Measurements from ENCODE around the gene DNAJC11. TPM values are rescaled to one million over a fixed set of nuclear protein-coding genes. Genes with fewer than 3 reads are reported as not detected.

Gene DNAJC11
- polyA plus RNA-seq, 1 experiment = 41.9 TPM

DNA sequence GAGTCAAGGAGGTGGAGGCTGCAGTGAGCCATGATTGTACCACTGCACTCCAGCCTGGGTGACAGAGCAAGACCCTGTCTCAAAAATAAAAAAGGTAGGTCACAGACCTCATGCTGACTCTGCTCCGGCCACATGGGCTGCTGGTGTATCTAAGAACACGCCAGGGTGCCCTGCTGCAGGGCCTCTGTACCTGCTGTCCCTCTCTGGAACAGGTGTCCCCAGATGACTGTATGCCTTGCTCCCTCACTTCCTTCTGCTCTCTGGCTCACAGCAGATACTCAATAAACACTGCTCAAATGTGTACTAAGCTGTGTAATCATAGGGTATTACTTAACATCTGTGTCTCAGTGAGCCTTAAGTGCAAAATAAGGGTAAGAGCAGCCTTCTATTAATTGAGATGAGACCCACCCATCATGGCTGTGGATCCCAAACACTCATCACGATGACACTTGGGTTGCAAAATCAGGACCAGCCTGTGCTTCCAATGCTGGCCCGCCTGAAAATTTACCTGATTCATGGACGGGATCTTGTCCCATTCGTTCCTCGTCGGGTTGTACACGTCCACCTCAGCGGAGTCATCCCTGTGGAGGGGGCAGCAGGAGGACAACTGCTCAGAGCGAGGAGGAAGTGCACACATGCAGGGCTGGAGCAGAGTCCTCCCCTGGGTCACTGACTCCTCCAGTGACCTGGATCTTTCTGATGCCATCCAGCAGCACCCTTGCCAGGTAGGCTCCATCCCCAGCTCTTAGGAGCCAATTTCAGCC, 106.5 kb downstream of the DNAJC11 start:
- H3K27me3 ChIP-seq (ENCODE audit: control insufficient read depth, insufficient read depth, low read length) = no peaks in the 10 kb centered on the region
- no peak for DNase-seq (ENCODE audit: low read depth, low spot score)
- POLR2A ChIA-PET = no interaction called here

GRCh38 chr1:6593810-6594209, 107.8 kb downstream of the DNAJC11 start:
- DNase-seq (ENCODE audit: low read depth, low spot score) = no peak
- TF ChIP-seq, protein P1, sequence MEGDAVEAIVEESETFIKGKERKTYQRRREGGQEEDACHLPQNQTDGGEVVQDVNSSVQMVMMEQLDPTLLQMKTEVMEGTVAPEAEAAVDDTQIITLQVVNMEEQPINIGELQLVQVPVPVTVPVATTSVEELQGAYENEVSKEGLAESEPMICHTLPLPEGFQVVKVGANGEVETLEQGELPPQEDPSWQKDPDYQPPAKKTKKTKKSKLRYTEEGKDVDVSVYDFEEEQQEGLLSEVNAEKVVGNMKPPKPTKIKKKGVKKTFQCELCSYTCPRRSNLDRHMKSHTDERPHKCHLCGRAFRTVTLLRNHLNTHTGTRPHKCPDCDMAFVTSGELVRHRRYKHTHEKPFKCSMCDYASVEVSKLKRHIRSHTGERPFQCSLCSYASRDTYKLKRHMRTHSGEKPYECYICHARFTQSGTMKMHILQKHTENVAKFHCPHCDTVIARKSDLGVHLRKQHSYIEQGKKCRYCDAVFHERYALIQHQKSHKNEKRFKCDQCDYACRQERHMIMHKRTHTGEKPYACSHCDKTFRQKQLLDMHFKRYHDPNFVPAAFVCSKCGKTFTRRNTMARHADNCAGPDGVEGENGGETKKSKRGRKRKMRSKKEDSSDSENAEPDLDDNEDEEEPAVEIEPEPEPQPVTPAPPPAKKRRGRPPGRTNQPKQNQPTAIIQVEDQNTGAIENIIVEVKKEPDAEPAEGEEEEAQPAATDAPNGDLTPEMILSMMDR (IDR thresholded peaks at IDR 0.05; ENCODE audit: low read depth, low read length) = no peak
- Histone ChIP-seq H3K27me3 (ENCODE audit: control insufficient read depth, insufficient read depth, low read length) (no peaks in the 10 kb centered on the region), H3K27ac (ENCODE audit: low read depth, low read length) (no peak overlapping the region), H3K4me3 (ENCODE audit: low read depth, low read length) (no peak overlapping the region), H3K9me3 (ENCODE audit: control insufficient read depth, insufficient read depth, low read length) (no peaks in the 10 kb centered on the region)
- ChIA-PET CTCF (no interaction called here), POLR2A (no interaction called here)

More for the DNA sequence above, 106.5 kb downstream of the DNAJC11 start:
- Histone ChIP-seq H3K27ac (ENCODE audit: low read depth, low read length) (no peak overlapping the region), H3K4me3 (ENCODE audit: low read depth, low read length) (no peak overlapping the region), H3K9me3 (ENCODE audit: control insufficient read depth, insufficient read depth, low read length) (no peaks in the 10 kb centered on the region)
- CTCF ChIA-PET = no interaction called here
- TF ChIP-seq, protein P1 (IDR thresholded peaks at IDR 0.05; ENCODE audit: low read depth, low read length) = no peak

DNA sequence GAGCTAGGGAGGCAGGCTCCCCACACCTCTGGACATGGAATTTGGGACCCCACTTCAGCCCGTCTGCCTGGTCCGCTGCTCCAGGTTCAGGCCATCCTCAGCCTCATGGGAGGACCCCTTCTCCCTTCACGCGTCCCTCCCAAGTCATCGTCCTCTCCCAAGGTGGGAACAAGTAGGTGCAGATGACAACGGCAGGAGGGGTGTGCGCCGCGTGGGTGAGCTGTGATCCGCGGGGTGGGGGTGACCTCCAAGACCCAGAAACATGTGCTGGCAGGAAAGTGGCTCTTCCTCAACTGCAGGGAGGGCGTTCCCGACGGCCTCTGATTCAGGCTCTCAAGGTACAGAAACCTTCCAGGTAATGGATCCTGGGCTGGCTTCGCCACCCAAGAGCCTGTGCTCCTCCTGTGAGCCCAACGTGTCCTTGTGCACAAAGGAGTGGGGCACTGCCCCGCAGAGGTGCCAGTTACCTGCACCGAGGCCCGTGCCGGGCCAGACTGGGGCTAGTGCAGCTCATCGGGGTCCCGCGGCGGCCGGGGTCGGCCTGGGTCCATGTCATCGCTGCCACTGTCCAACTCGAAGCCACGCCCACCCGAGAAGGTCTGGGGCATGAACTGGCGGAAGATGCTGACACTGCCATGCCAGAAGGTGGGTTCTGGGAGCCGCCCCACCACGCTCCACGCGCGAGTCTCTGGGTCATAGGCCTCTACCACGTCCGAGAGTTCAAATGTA, 108.6 kb downstream of the DNAJC11 start:
- ChIA-PET POLR2A (no interaction called here), CTCF (interaction anchor here (0.6 to 0.7 kb wide), 2 partner anchors 38 to 53 kb away, joined by 3 read pairs; partner anchors contain the start of gene TAS1R1)
- TF ChIP-seq, protein P1 (IDR thresholded peaks at IDR 0.05; ENCODE audit: low read depth, low read length) = no peak
- no peaks in the 10 kb centered on the region for H3K27me3 ChIP-seq (ENCODE audit: control insufficient read depth, insufficient read depth, low read length)
- no peak overlapping the region for H3K27ac ChIP-seq (ENCODE audit: low read depth, low read length)
- no peak for DNase-seq (ENCODE audit: low read depth, low spot score)
- no peaks in the 10 kb centered on the region for H3K9me3 ChIP-seq (ENCODE audit: control insufficient read depth, insufficient read depth, low read length)
- H3K4me3 ChIP-seq (ENCODE audit: low read depth, low read length) = no peak overlapping the region

DNA sequence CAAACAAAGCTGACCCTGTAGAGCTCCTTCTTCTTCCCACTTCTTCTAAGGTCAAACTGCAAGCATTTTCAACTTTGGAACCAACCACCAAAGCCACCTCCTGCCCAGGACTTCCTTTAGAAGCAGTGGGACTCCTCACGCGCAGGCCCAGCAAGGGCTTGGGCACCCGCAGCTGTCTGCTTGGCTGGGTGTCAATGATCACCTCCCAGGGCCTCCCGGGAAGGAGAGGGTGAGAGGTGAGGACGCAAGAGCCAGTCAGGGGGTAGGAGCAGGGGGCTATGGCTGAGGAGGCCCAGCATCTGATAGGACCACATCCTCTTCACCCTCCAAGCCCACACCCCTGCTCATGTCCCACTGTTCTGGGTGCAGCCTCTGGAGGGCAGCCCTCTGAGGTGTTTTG, 109.2 kb downstream of the DNAJC11 start:
- H3K9me3 ChIP-seq (ENCODE audit: control insufficient read depth, insufficient read depth, low read length) = no peaks in the 10 kb centered on the region
- TF ChIP-seq, protein P1 (IDR thresholded peaks at IDR 0.05; ENCODE audit: low read depth, low read length) = no peak
- POLR2A ChIA-PET = no interaction called here
- H3K27me3 ChIP-seq (ENCODE audit: control insufficient read depth, insufficient read depth, low read length) = no peaks in the 10 kb centered on the region
- CTCF ChIA-PET = interaction anchor here (0.6 kb wide), 1 partner anchor 54 kb away, joined by 3 read pairs; no protein-coding TSS in a partner anchor
- DNase-seq (ENCODE audit: low read depth, low spot score) = no peak
- H3K27ac ChIP-seq (ENCODE audit: low read depth, low read length) = no peak overlapping the region
- no peak overlapping the region for H3K4me3 ChIP-seq (ENCODE audit: low read depth, low read length)

- POLR2A ChIA-PET = no interaction called here
- Histone ChIP-seq H3K27ac (ENCODE audit: low read depth, low read length) (no peak overlapping the region), H3K27me3 (ENCODE audit: control insufficient read depth, insufficient read depth, low read length) (no peaks in the 10 kb centered on the region), H3K4me3 (ENCODE audit: low read depth, low read length) (no peak overlapping the region), H3K9me3 (ENCODE audit: control insufficient read depth, insufficient read depth, low read length) (no peaks in the 10 kb centered on the region)
- no peak for DNase-seq (ENCODE audit: low read depth, low spot score)
- TF ChIP-seq, protein P1 (IDR thresholded peaks at IDR 0.05; ENCODE audit: low read depth, low read length) = no peak
- CTCF ChIA-PET = interaction anchor here (1.1 to 1.4 kb wide), 2 partner anchors 37 to 55 kb away, joined by 3 to 4 read pairs; partner anchors contain the start of gene NOL9
Observed at GRCh38 chr1:6591644-6592043, 110.0 kb downstream of the DNAJC11 start.
